ENCODE results near the gene ZNF814. TPM values are rescaled to one million over a fixed set of nuclear protein-coding genes. Genes with fewer than 3 reads are reported as not detected.
"Not testable (repeated sequence)": the region's sequence is repeated elsewhere in the genome, so short reads cannot be mapped to it uniquely, and the experiment has no call there.

Gene ZNF814
- total RNA-seq, 1 donor from 2014 or later: 6.8 TPM

DNA sequence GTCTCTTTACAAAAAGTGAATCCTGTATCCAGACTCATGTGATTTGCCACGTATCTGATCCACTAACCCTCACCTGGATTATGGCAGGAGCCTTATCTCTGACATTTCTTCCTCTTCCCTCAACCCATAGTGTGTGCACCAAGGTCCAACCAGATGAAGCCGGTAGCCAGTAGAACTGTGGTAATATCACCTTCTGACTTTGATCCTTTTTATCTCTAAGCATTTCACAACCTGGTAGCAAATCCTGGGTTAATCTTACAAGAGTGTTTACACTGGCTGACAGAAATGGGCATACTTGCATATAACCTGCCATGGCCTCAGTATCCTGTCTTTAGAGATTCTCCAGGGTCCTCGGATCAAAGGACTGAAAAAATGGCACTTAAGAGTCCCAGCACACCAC, 25.7 kb upstream of the ZNF814 start:
- H3K27me3 ChIP-seq (ENCODE audit: control insufficient read depth, insufficient read depth, low read length): no peaks in the 10 kb centered on the region
- no peak for DNase-seq (ENCODE audit: low read depth)
- TF ChIP-seq, protein P1, sequence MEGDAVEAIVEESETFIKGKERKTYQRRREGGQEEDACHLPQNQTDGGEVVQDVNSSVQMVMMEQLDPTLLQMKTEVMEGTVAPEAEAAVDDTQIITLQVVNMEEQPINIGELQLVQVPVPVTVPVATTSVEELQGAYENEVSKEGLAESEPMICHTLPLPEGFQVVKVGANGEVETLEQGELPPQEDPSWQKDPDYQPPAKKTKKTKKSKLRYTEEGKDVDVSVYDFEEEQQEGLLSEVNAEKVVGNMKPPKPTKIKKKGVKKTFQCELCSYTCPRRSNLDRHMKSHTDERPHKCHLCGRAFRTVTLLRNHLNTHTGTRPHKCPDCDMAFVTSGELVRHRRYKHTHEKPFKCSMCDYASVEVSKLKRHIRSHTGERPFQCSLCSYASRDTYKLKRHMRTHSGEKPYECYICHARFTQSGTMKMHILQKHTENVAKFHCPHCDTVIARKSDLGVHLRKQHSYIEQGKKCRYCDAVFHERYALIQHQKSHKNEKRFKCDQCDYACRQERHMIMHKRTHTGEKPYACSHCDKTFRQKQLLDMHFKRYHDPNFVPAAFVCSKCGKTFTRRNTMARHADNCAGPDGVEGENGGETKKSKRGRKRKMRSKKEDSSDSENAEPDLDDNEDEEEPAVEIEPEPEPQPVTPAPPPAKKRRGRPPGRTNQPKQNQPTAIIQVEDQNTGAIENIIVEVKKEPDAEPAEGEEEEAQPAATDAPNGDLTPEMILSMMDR (IDR thresholded peaks at IDR 0.05; ENCODE audit: insufficient read depth, low read length, severe bottlenecking): no peak
- FAIRE-seq: no peak
- H3K36me3 ChIP-seq (ENCODE audit: control insufficient read depth, insufficient read depth, low read length): peaks cover 6% of the 10 kb centered on the region
- no peak overlapping the region for H3K4me3 ChIP-seq (ENCODE audit: low read depth, low read length)

DNA sequence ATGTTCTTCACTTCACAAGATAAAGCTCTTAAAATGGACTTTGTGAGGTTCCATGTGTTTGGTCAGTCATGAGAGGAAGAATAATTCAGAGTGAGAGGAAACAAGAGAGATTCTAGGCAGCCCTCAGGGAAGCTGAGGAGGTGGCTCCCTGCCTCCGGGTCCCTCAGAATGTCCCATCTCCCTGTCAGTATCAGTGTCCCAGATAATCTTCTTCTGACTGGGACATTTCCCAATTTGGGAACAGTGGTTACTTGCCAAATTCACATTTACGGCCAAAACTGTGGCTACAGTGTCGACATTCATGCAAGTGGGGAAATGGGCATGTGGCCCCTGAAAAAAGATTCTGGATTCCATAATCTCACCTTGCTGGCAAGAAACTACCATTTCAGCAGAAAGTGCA, 18.6 kb upstream of the ZNF814 start:
- H3K4me3 ChIP-seq (ENCODE audit: low read depth, low read length): no peak overlapping the region
- DNase-seq (ENCODE audit: low read depth): no peak
- H3K36me3 ChIP-seq (ENCODE audit: control insufficient read depth, insufficient read depth, low read length): peaks cover 8% of the 10 kb centered on the region
- FAIRE-seq: no peak
- no peaks in the 10 kb centered on the region for H3K27me3 ChIP-seq (ENCODE audit: control insufficient read depth, insufficient read depth, low read length)
- TF ChIP-seq, protein P1 (IDR thresholded peaks at IDR 0.05; ENCODE audit: insufficient read depth, low read length, severe bottlenecking): no peak

- DNase-seq (ENCODE audit: low read depth) (no peak), FAIRE-seq (no peak)
- Histone ChIP-seq H3K36me3 (ENCODE audit: control insufficient read depth, insufficient read depth, low read length) (peaks cover 2% of the 10 kb centered on the region), H3K4me3 (ENCODE audit: low read depth, low read length) (no peak overlapping the region), H3K27me3 (ENCODE audit: control insufficient read depth, insufficient read depth, low read length) (no peaks in the 10 kb centered on the region)
- TF ChIP-seq, protein P1 (IDR thresholded peaks at IDR 0.05; ENCODE audit: insufficient read depth, low read length, severe bottlenecking): no peak
These were observed 16.4 kb upstream of the ZNF814 start for GRCh38 chr19:57905258-57905657.

DNA sequence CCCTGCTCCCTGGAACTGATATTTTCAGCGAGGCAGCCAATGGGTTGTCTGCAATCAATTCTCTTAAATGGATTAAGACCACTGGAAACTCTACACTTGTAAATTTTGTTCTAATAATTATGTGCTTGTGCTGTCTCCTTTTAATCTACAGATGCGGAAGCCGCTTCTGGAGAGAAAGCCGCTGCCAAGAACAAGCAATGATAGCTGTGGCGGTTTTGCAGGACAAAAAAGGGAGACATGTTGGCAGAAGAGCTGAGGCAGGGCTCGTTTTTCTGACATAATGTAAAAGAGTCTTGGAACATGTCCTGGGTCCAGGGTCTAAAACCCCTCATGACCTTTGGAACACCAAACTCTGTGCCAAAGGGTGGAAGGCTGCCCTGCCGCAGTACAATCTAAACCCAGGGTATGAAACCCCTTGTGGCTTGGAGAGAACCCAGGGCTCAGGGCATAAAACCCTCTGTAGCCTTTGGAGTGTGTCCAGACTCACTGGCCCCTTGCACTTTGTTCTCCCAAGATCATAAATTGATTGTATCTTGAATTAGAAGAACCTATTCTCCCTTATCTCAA, 14.9 kb upstream of the ZNF814 start:
- DNase-seq (ENCODE audit: low read depth) (no peak), FAIRE-seq (no peak)
- Histone ChIP-seq H3K4me3 (ENCODE audit: low read depth, low read length) (no peak overlapping the region), H3K36me3 (ENCODE audit: control insufficient read depth, insufficient read depth, low read length) (no peaks in the 10 kb centered on the region), H3K27me3 (ENCODE audit: control insufficient read depth, insufficient read depth, low read length) (no peaks in the 10 kb centered on the region)
- TF ChIP-seq, protein P1 (IDR thresholded peaks at IDR 0.05; ENCODE audit: insufficient read depth, low read length, severe bottlenecking): no peak

DNA sequence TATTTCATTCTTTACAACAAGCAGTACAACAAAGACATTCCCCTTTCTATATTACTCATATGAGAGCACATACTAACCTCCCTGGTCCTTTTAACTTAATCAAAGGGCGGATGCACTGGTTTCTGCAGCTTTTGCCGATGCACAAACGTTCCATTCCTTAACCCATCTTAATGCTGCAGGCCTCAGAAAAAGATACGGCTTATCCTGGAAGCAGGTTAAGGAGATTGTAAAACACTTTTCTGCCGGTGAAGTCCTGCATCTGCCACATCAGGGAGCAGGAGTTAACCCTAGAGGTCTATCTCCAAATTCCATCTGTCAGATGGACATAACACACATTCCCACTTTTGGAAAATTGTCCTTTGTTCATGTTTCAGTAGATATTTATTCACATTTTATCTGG, 11.5 kb upstream of the ZNF814 start:
- no peak for DNase-seq (ENCODE audit: low read depth)
- Histone ChIP-seq H3K4me3 (ENCODE audit: low read depth, low read length) (no peak overlapping the region), H3K36me3 (ENCODE audit: control insufficient read depth, insufficient read depth, low read length) (no peaks in the 10 kb centered on the region), H3K27me3 (ENCODE audit: control insufficient read depth, insufficient read depth, low read length) (no peaks in the 10 kb centered on the region)
- TF ChIP-seq, protein P1 (IDR thresholded peaks at IDR 0.05; ENCODE audit: insufficient read depth, low read length, severe bottlenecking): no peak
- FAIRE-seq: no peak

DNA sequence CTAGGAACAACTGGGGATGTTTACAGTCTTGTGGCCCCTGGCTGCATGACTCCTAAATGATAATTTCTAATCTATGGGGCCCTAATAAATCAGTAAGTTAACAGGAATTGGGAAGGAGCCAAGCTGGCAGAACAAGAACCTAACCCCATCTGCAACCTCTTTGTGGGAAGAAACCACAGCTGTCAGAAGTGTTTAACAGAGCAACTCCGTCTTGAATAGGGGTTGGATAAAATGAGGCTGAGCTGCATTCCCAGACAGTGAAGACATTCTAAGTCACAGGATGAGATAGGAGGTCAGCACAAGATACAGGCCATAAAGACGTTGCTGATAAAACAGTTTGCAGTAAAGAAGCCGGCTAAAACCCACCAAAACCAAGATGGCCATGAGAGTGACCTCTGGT, 1.9 kb upstream of the ZNF814 start:
- H3K36me3 ChIP-seq (ENCODE audit: control insufficient read depth, insufficient read depth, low read length); FAIRE-seq; H3K27me3 ChIP-seq (ENCODE audit: control insufficient read depth, insufficient read depth, low read length); H3K4me3 ChIP-seq (ENCODE audit: low read depth, low read length): not testable (repeated sequence)
- peak; percentile 42 for DNase-seq (ENCODE audit: low read depth)

All from bronchial epithelial cell (primary cell).